Stimulated activated CD4-positive, alpha-beta T cell treated with anti-CD3 and anti-CD28 coated beads, Interleukin-1b, Interleukin-23, amount 100 ng/mL, for 1 hour (primary cell): ENCODE measurements around the gene FNDC3B.

ENCODE experiments used
- DNase-seq, 2 donors: peaks; one replicate each; pipeline ENCODE4 v3.0.0-alpha.2; 2020; ENCODE audit warnings: low read depth in 2 of 2

FNDC3B gene

DNA sequence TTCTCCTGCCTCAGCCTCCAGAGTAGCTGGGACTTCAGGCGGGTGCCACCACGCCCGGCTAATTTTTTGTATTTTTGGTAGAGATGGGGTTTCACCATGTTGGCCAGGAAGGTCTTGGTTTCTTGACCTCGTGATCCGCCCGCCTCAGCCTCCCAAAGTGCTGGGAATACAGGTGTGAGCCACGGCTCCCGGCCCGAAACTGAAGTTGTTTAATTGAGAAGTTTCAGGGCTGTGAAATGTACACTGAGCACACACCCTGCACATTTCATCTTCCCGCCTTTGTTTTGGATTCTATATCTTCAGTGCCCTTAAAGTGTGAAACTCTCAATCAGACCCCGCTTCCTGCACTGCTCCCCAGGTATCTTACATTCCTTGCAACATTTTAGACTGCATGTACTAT, 149.1 kb downstream of the FNDC3B start:
- DNase-seq: no peak

DNA sequence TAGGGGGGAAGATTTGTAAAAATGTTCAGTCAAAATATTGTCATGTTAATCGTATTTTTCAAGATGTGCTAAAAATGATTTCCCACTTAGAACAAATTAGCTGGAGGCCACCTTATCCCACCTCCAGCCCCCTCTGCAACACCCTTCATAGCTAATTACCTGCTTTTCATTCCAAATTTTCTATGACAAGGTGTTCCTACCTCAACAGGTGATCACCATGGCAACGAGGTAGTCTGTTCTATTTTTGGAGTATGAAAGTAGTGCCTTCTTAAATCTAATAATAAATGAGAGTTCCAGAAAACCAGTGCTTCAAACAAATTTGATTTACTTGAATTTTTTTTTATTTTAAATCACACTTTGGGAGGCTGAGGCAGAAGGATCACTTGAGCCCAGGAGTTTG, 149.8 kb downstream of the FNDC3B start:
- DNase-seq: no peak

DNA sequence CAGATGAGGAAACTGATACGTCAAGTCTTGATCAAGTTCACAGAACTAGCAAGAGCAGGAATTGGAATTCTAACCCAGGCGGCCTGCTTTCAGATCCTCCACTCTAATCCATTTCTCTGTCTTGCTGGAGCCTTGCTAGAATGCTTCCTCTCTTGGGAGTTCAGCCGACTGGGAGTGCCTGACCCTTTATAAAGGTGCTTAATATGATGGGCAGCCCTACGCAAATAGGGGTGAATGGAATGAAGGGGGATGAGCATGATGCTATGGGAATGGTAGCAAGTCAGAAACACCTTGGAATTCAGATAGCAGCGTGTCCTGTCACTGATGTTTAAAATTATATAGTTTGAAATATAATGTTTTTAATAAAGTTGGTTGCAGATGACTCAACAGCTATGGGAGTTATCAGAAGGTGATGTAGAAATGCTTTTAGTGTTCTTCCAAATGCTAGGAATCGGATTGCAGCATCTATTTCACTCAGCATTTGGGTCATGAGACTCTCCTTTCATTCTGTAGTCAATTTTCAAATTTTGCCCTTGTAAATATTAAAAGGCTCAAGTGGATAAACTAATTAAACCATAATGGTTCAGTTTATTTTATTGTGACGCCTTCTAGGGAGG, 150.7 kb downstream of the FNDC3B start:
- DNase-seq: no peak

DNA sequence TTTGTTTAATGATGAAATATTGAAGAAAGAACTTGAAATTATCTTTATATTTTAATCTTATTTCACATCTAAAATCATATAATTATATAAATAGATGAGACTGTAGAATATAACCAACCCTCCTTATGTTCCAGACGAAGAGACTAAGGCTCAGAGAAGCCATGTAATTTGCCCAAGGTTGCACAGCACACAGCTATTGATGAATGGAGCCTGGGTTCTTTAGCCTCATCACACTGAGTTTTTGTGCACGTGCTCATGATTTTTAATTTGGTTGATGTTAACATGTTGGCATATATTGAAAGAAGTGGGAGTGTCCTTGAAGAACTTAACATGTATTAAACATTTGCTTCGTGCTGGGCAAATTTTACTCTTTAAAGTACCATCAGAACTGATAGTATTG, 151.6 kb downstream of the FNDC3B start:
- DNase-seq: no peak

DNA sequence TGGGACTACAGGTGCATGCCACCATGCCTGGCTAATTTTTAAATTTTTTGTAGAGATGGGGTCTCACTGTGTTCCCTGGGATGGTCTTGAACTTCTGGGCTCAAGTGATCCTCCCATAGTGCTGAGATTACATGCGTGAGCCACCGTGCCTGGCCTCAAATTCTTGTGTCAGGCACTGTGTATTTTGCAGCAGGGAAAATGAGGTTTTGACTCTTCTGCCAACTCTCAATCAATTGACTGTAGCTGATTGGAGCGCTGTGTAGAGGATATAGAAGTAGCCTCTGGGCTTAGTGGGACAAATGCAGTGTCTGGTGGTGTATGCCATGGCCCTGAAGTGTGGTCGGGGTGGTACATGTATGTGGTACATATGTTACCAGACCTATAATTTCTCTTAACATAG, 152.3 kb downstream of the FNDC3B start:
- DNase-seq: no peak

DNA sequence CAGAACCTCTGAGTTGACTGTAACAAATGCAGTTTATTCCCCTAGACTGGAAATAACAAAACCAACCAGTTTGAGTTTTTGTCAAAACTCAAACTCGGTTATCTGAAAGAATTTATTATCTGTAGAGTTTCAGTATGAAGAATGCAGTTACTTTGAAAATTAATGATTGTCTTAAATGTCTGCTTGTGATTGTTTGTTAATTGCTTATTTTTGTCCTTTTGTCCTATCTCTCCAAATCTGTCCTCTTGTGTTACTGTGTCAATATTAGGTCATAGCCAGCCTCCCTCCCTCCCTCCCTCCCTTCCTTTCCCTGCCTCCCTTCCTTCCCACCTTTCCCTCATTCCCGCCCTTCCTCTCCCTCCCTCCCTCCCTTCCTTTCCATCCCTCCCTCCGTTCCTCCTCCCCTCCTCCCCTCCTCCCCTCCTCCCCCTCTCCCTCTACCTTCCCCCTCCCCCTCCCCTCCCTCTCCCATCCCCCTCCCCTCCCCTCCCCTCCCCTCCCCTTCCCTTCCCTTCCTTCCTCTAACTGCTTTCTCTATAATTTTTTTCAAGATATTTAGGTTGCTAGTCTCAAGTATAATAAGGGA, 153.5 kb downstream of the FNDC3B start:
- DNase-seq: no peak

DNA sequence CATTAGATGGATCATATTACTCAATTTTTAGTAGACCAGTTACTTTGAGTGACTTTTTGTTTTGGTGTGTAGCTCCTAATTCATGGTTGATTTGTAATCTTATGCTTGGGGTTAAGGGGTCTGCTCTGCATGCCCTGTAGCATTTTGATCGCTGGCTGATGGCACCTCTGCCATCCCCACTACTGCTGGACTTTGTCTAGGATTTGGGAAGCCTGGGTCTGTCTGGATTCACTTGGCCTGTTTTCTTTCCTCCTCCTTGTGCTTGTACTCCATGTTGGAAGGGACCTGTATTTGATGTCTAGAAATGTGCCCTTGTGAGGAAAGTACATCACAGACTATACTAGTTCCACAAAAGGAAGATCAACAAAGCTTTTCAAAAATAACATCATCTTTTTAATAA, 154.1 kb downstream of the FNDC3B start:
- no peak for DNase-seq

DNA sequence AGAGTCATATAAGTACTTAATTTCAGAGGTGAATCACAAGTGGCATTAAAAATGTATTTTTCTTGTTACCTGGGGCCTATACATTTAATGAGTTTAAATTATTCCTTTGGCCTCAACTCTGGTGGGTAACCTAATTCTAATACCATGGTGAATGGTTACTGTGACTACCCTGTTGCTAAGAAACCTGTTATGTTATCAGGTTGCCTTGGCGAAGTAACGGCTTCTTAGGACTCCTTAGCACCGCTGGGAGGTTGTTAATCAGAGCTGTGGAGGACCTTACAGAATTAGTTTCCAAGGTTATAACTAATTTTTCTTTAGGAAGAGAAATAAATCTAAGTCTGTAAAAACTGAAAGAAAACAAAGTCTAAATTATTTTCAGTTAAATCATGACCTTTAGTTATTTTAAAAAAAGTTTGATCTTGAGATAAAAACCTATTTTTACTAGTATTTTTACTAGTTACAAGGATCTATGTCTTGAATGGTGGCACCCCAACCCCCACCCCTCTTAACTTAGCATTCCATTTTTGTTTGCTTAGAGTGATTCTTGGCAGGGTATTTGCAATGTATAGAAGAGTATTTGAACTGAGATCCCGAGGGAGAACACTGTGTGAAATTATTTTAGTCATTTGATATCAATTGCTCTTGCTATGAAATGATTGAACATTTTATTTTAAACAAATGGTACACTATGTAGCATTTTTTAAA, 155.5 kb downstream of the FNDC3B start:
- DNase-seq: no peak

DNA sequence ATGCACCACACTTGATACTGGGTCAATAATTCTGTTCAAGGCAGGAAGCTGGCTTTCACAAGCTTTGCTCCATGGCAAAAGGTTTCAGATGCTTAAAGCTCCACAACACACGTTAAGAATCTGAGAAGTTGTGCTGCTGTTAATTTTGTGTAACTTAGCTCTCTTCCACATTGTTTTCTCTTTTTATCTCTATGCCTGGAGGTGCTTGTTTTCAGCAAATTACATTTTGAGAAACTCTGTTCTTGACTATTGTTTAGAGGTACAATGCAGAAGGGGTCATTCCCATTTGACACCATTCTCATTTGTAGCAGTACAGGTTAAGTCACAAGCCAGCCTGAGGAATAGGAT, 156.0 kb downstream of the FNDC3B start:
- DNase-seq: no peak

DNA sequence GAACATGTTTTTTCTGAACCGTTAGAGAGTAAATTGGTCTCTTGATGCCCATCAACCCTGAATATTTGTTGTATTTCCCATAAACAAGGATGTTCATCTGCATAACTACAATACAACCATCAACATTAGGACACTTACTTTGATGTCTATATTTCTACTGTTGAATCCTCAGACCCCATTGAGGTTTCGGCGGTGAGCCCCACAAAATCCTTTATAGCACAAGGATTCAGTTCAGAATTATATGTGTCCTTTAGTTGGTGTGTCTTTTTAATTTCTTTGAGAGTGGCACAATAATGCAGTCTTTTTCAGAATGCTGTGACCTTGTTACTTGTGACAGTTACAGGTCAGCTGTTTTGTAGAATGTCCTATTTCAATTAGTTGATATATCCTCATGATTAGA, 158.0 kb downstream of the FNDC3B start:
- no peak for DNase-seq

DNA sequence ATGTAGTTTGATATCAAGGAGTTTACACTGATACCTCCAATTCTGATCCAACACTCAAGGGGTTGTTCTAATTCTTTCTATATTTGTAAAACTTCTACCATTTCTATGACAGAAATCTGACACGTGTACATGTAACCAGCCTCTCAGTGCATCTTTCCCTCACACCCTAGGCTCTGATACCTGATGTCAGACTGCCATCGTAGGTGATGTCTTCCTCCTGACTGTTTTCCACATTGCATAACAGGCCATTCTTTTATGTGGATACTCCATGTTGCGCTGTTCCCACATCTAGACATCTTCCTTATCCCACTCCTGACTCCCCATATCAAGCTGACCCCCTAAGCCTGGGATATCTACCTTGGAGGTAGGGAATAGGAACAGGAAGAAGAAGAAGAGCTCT, 159.1 kb downstream of the FNDC3B start:
- no peak for DNase-seq

DNA sequence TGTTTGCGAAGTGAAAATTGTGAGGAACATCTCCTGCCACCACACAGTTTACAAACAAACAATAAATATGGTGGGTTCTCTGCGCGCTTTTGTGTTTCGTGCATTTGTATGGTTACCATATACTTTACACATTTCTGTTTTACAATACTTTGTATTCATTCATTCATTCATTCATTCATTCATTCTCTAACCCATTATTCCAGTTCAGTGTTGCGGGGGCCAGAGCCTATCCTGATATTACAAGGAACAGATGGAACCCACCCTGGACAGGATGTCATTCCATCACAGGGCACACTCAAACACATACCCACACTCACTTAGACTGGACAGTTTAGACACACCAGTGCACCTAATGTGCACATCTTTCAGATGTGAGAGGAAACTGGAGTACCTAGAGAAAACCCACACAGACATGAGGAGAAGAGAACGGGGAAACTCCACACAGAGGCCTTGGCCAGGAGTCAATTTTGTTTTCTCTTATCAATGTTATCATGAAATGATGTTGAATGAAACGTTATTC, 160.5 kb downstream of the FNDC3B start:
- DNase-seq: no peak

DNA sequence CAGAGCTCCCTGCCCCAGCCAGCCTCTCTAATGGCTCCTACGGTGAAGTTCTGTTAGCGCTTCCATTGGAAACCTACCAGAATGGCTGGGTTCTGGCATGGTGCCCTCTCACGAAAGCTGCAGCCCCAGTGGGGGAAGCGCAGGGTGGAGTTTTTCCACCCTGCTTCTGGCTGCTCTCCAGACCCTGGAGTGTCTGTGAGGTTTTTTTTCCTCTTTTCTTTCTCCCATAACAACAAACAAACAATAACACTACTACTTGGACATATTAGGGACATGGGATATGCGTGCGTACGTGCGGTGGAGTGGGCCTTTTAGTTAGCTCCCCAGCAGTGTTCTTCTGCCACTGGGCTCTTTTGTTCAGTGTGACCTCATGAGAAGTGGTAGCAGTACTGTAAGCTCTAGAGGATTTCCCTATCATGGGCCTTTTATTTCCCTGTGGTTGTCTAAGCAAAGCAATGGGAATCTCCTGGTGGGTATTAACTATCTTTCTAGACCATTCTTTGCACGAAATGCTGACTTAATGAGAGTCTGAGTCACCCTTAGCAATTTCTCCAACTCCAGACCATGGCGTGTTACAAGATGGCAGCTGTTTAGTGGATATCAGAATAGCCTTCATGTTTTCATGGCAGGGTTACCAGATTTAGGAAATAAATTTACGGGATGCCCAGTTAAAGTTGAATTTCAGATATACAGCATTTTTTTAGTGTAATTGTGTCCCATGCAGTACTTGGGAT, 161.9 kb downstream of the FNDC3B start:
- no peak for DNase-seq

DNA sequence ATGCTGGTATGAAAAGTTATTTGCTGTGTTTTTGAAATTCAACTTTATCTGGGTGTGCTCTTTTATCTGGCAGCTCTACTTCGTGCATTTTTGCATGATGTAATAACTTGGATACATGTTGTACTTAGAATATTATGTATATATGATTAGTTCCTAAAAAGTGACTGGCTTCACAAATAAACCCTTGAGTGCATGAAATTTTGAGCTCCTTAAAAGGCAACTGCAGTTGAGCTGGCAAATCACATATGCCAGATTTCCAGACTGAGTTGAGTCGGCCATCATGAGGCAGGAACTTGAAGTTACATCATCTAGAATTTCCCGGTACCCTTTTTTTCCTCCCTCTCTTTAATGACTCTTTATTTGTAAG, 162.5 kb downstream of the FNDC3B start:
- no peak for DNase-seq

DNA sequence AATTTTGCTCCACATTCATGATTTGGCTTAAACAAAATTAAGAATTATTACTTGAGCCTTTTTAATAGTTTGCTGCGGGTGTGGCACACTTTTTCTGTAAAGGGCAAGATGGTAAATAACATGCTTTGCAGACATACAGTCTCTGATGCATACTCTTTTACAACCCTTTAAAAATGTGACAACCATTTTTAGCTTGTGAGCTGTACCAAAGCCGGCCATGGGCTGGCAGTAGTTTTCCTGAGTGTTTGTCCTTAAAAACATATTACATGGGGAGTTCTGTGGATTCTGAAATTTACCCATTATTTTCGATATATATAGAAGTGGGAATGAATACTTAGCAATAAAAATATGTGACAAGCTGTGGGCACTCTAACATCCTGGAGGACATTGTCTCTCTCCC, 163.4 kb downstream of the FNDC3B start:
- no peak for DNase-seq

DNA sequence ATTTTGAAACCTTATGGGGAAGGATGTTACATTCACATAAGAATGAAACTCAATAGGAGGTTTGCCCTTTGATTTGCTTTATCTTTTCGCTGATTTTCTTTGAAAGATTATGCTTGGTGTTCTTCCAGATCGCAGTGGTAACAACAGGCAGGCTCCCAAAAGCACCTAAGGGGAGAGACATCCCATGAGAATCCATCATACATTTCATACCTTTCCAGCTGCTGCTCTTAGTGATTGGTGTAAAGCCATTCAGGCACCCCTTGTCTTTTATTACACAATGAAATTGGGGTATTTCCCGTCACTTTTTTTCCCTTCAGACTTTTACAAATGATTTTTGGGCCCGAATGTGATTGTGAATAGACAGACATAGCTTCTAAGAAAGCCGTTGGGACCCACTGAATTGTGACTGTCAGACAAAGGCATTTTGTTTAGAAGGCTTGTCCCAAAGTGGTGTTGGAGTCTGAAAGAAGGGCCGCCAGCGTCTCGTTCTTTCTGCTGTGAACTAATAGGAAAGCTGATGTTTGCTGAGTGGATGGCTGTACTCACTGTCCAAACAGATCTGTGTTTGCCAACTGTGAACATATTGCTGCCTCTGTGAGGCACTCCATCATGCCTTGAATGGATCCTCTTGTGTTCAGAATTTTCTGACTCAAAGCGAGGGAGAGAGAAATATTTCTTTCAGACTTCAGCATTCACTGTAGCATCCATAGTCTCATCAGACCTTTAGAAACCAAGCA, 164.3 kb downstream of the FNDC3B start:
- no peak for DNase-seq

DNA sequence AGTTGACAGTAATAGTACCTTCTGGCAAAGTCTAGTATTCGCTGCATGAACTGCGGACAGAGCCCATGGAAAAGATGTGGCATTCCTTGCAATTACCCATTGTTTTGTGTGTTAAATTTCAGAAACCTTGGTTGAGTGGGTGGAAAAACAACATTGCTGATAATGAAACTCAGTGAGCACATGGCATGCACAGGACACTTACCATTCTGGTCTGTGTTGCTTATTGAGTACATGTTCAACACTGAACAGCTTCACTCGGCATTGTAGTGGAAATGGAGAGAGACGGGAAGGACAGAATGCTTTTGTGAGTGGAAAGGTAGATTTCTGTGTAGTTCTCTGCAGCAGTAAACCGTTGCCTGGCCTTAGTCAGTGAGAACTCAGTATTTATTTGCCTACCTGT, 165.3 kb downstream of the FNDC3B start:
- DNase-seq: no peak

DNA sequence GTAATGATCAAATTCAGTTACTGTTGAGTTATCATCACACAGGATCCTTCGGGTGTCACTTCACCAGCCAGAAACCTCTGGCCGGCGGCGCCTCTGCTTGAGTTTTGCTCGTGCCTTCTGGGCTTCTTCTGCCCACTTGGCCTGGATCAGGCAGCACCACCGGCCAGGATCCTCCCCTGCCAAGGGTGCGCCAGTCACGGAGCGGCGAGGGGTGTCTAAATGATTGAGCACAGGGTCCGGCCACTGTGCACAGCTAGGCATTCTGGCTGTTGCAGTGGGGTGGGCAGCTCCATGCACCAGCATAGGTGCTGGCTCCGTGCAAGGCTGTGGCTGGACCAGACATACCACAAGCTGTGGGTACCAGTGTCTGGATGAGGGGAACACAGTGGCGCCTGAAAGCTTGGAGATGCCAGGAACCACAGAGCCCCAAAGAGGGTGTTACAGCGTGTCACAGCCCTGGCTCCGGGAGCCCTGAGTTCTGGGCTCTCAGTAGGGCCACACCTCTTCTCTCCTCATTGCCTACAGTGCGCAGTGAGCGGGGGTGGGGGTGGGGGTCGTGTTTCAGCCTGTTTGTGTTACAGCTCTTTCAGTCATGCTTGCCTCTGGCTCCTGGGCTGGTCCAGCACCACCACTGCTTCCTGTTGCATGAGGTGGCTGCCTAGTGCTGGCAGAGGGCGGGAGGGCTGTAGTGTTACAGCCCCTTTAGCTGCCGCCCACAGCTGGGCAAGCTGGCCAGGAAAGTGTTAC, 169.4 kb downstream of the FNDC3B start:
- no peak for DNase-seq

DNA sequence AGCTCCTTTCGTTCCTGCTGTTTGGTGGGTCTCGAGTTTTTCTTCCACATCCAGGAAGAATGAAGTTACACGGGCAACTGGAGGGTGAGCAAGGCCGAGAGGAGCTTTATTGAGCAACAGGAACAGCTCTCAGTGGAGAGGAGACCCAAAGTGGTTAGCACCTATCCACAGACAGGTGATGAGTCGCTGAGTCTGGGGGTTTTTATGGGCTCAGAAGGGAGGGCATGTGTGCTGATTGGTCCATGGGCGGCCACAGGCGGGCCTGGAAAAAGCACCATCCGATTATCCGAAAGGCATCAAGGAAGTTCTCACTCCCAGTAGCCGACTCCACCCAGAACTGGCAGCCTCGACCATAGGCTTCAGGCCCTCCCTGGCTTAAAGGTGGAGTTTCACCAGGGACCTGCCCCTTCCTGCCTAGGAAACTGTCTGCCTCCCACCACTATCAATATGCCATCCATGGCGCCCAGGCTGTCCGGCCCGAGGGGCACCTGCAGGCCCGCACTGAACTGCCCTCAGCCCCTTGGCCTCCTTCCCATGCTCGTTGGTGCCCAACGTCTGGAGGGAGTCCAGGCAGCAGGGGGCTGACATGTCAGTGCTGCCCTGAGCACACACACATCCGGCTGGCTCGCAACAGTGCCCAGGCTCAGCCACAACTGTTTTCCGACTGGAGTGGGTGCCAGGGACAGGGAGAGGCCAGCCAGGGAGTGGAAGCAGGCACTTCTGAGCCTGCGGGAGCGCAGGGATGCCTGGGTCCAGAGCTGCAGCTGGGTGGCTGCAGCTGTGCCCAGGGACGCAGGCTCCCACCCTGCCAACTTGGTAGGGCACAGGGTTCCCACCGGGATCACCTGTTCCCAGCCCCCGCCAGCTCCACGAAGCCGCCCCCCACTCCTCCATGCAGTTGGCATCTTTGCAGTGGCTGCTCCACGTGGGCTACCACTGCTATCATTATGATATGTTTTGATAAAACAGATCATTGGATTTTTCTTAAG, 170.2 kb downstream of the FNDC3B start:
- DNase-seq: no peak

DNA sequence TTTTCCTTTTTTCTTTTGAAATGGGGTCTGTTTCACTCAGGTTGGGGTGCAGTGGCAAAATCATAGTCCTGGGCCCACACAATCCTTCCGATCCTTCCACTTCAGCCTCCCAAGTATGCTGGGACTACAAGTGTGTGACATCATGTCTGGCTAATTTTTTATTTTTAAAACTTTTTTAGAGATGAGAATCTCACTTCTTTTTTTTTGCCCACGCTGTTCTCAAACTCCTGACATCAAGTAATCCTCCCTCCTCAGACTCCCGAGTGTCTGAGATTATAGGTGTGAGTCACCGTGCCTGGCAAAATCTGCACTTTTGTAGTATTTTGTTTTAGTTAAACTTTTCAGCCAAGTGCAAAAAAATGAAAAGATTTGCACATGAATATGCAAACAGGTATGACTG, 171.0 kb downstream of the FNDC3B start:
- no peak for DNase-seq
